ENCODE results near the gene HUNK. TPM values are rescaled to one million over a fixed set of nuclear protein-coding genes. Genes with fewer than 3 reads are reported as not detected.

HUNK gene
- total RNA-seq, 1 experiment from 2014 or later: not detected

GRCh38 chr21:31929548-31929947, 56.7 kb downstream of the HUNK start:
- DNase-seq: no peak
- Histone ChIP-seq H3K4me2 (no peak overlapping the region), H3K27me3 (ENCODE audit: insufficient read depth, low read depth) (peaks cover 23% of the 10 kb centered on the region), H3K9me2 (ENCODE audit: insufficient read depth) (no peaks in the 10 kb centered on the region), H3K4me1 (replicated peaks; ENCODE audit: insufficient read depth) (no peaks in the 10 kb centered on the region), H3K9me3 (ENCODE audit: insufficient read depth, low read depth) (no peaks in the 10 kb centered on the region), H3K27ac (no peak overlapping the region), H3K79me2 (ENCODE audit: low read depth) (no peaks in the 10 kb centered on the region), H4K20me1 (ENCODE audit: insufficient read depth) (no peaks in the 10 kb centered on the region), H3F3A (ENCODE audit: insufficient read depth, low read depth) (no peaks in the 10 kb centered on the region), H3K36me3 (ENCODE audit: low read depth) (no peaks in the 10 kb centered on the region), H3K4me3 (no peak overlapping the region), H2AFZ (no peak overlapping the region)
- ChIA-PET CTCF (no interaction called here), POLR2A (ENCODE audit: unreplicated experiment) (no interaction called here)
- no peak for TF ChIP-seq EZH2 (IDR thresholded peaks at IDR 0.05; ENCODE audit: low read depth)
- TF ChIP-seq CTCF (conservative IDR thresholded peaks at IDR 0.05): no peak
- intact Hi-C loops (cut with micrococcal nuclease; ENCODE audit: unreplicated experiment): no loop called here
- no TSS peak for BruUV-seq (replicated peaks)

- no TSS peak for BruUV-seq (replicated peaks)
Measured at GRCh38 chr21:31930001-31930400, 57.2 kb downstream of the HUNK start.

GRCh38 chr21:31931644-31932469, 59.0 kb downstream of the HUNK start:
- H3K4me3 ChIP-seq: no peak overlapping the region
- no TSS peak for BruUV-seq (replicated peaks)
- DNase-seq: no peak
- H3K4me1 ChIP-seq (replicated peaks; ENCODE audit: insufficient read depth): no peaks in the 10 kb centered on the region
- TF ChIP-seq CTCF (conservative IDR thresholded peaks at IDR 0.05): no peak
- no peak for TF ChIP-seq EZH2 (IDR thresholded peaks at IDR 0.05; ENCODE audit: low read depth)
- H3K79me2 ChIP-seq (ENCODE audit: low read depth): no peaks in the 10 kb centered on the region
- H3K9me3 ChIP-seq (ENCODE audit: insufficient read depth, low read depth): no peaks in the 10 kb centered on the region
- H3K27ac ChIP-seq: no peak overlapping the region
- H3K4me2 ChIP-seq: no peak overlapping the region
- H2AFZ ChIP-seq: no peak overlapping the region
- no peaks in the 10 kb centered on the region for H3K36me3 ChIP-seq (ENCODE audit: low read depth)
- intact Hi-C loops (cut with micrococcal nuclease; ENCODE audit: unreplicated experiment): no loop called here
- POLR2A ChIA-PET (ENCODE audit: unreplicated experiment): no interaction called here
- H3K9me2 ChIP-seq (ENCODE audit: insufficient read depth): no peaks in the 10 kb centered on the region
- CTCF ChIA-PET: no interaction called here
- H3K27me3 ChIP-seq (ENCODE audit: insufficient read depth, low read depth): peaks cover 22% of the 10 kb centered on the region
- no peaks in the 10 kb centered on the region for H3F3A ChIP-seq (ENCODE audit: insufficient read depth, low read depth)
- H4K20me1 ChIP-seq (ENCODE audit: insufficient read depth): no peaks in the 10 kb centered on the region

More at GRCh38 chr21:31930001-31930400, 57.2 kb downstream of the HUNK start:
- POLR2A ChIA-PET (ENCODE audit: unreplicated experiment): interaction anchor here (0.6 kb wide), 1 partner anchor 92 kb away, joined by 3 read pairs; no protein-coding TSS in a partner anchor
- no peaks in the 10 kb centered on the region for H3F3A ChIP-seq (ENCODE audit: insufficient read depth, low read depth)
- no peaks in the 10 kb centered on the region for H3K36me3 ChIP-seq (ENCODE audit: low read depth)
- no peaks in the 10 kb centered on the region for H4K20me1 ChIP-seq (ENCODE audit: insufficient read depth)
- no peaks in the 10 kb centered on the region for H3K79me2 ChIP-seq (ENCODE audit: low read depth)
- H3K9me2 ChIP-seq (ENCODE audit: insufficient read depth): no peaks in the 10 kb centered on the region
- no peak overlapping the region for H3K4me3 ChIP-seq
- no peak for DNase-seq
- no peaks in the 10 kb centered on the region for H3K4me1 ChIP-seq (replicated peaks; ENCODE audit: insufficient read depth)
- H3K27me3 ChIP-seq (ENCODE audit: insufficient read depth, low read depth): peaks cover 21% of the 10 kb centered on the region
- intact Hi-C loops (cut with micrococcal nuclease; ENCODE audit: unreplicated experiment): no loop called here
- no peak for TF ChIP-seq EZH2 (IDR thresholded peaks at IDR 0.05; ENCODE audit: low read depth)
- no peak for TF ChIP-seq CTCF (conservative IDR thresholded peaks at IDR 0.05)
- no peaks in the 10 kb centered on the region for H3K9me3 ChIP-seq (ENCODE audit: insufficient read depth, low read depth)
- H3K4me2 ChIP-seq: no peak overlapping the region
- CTCF ChIA-PET: no interaction called here
- H2AFZ ChIP-seq: no peak overlapping the region
- H3K27ac ChIP-seq: no peak overlapping the region

Data from PC-9 (cell line).